OCI-LY1 (cell line): ENCODE data around the gene RELCH.

Experiments
- EZH2 ChIP-seq: fragments of 200-600 bp; sonication (generic), shearing (Covaris generic); IDR thresholded peaks from 2 replicates; pipeline ENCODE4 v1.8.0; 2017; ENCODE audit warnings: borderline replicate concordance, mixed run types, mild to moderate bottlenecking, antibody characterized with exemption, low read length, moderate library complexity, mixed read lengths
- TF ChIP-seq, protein P1 (sequence below): fragments of 200-600 bp; sonication (generic), shearing (Covaris generic); IDR thresholded peaks from 2 replicates; pipeline ENCODE4 v1.5.1; 2017; ENCODE audit warnings: mild to moderate bottlenecking, antibody characterized with exemption, low read length, moderate library complexity, mixed read lengths

DNA sequence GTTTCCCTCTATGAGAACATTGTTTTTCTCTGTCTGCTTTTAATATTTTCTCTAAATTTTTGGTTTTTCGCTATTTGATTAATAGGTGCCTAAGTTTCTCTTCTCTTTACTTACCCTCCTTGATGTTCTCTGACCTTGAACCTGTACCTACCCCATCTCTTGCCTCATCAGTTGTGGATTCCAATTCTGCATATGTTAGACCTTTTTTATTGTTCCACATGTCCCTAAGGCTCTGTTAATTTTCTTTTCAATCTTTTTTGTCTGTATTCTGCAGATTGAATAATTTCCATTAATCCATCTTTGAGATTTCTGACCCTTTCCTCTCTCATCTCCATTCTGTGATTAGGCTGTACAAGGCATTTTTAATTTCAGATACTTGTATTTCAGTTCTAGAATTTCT lies 23.1 kb downstream of the RELCH start:
- TF ChIP-seq, protein P1, sequence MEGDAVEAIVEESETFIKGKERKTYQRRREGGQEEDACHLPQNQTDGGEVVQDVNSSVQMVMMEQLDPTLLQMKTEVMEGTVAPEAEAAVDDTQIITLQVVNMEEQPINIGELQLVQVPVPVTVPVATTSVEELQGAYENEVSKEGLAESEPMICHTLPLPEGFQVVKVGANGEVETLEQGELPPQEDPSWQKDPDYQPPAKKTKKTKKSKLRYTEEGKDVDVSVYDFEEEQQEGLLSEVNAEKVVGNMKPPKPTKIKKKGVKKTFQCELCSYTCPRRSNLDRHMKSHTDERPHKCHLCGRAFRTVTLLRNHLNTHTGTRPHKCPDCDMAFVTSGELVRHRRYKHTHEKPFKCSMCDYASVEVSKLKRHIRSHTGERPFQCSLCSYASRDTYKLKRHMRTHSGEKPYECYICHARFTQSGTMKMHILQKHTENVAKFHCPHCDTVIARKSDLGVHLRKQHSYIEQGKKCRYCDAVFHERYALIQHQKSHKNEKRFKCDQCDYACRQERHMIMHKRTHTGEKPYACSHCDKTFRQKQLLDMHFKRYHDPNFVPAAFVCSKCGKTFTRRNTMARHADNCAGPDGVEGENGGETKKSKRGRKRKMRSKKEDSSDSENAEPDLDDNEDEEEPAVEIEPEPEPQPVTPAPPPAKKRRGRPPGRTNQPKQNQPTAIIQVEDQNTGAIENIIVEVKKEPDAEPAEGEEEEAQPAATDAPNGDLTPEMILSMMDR, result no peak
- no peak for TF ChIP-seq EZH2
